ENCODE measurements around the gene DCTPP1.
A peak's percentile ranks its signal among the peaks of the same experiment; 100 is the strongest.
"Not testable (repeated sequence)": the region's sequence is repeated elsewhere in the genome, so short reads cannot be mapped to it uniquely, and the experiment has no call there.

Gene DCTPP1

GRCh38 chr16:30429678-30430427 is at the start of gene DCTPP1:
Gene DCTPP1 (minus strand): TSS chr16:30430030. CDS start chr16:30429980, 50 bp downstream.
- peak; percentile 93 for DNase-seq (ENCODE audit: low read depth)

GRCh38 chr16:30478766-30479478 is 49.1 kb upstream of the DCTPP1 start:
- no peak for DNase-seq (ENCODE audit: low read depth)

GRCh38 chr16:30477773-30478172 is 47.9 kb upstream of the DCTPP1 start:
- DNase-seq (ENCODE audit: low read depth) = not testable (repeated sequence)

GRCh38 chr16:30476991-30477390 is 47.2 kb upstream of the DCTPP1 start:
- no peak for DNase-seq (ENCODE audit: low read depth)

GRCh38 chr16:30474684-30475083 is 44.9 kb upstream of the DCTPP1 start:
- DNase-seq (ENCODE audit: low read depth) = no peak

GRCh38 chr16:30474074-30474452 is 44.2 kb upstream of the DCTPP1 start:
- no peak for DNase-seq (ENCODE audit: low read depth)

- DNase-seq (ENCODE audit: low read depth) = no peak
Observed at GRCh38 chr16:30473231-30474073, 43.6 kb upstream of the DCTPP1 start.

- DNase-seq (ENCODE audit: low read depth) = no peak
Observed at GRCh38 chr16:30472328-30472942, 42.6 kb upstream of the DCTPP1 start, which contains the start of gene ITGAL. Gene ITGAL (plus strand): TSS chr16:30472742. CDS start chr16:30472838, 96 bp downstream.

GRCh38 chr16:30470632-30470995 is 40.8 kb upstream of the DCTPP1 start:
- no peak for DNase-seq (ENCODE audit: low read depth)

- DNase-seq (ENCODE audit: low read depth) = no peak
Observed at GRCh38 chr16:30470170-30470512, 40.3 kb upstream of the DCTPP1 start.

- no peak for DNase-seq (ENCODE audit: low read depth)
Observed at GRCh38 chr16:30464078-30464477, 34.2 kb upstream of the DCTPP1 start.

GRCh38 chr16:30461426-30461825 is 31.6 kb upstream of the DCTPP1 start:
- DNase-seq (ENCODE audit: low read depth) = not testable (repeated sequence)

GRCh38 chr16:30459456-30459855 is 29.6 kb upstream of the DCTPP1 start:
- no peak for DNase-seq (ENCODE audit: low read depth)

- DNase-seq (ENCODE audit: low read depth) = no peak
Observed at GRCh38 chr16:30458561-30459394, 28.9 kb upstream of the DCTPP1 start.

GRCh38 chr16:30457743-30458560 is 28.1 kb upstream of the DCTPP1 start:
- DNase-seq (ENCODE audit: low read depth) = no peak

GRCh38 chr16:30457256-30457655 is 27.4 kb upstream of the DCTPP1 start:
- DNase-seq (ENCODE audit: low read depth) = no peak

- DNase-seq (ENCODE audit: low read depth) = no peak
Observed at GRCh38 chr16:30456302-30456701, 26.5 kb upstream of the DCTPP1 start.

GRCh38 chr16:30452709-30453580 is 23.1 kb upstream of the DCTPP1 start:
- DNase-seq (ENCODE audit: low read depth) = not testable (repeated sequence)

- no peak for DNase-seq (ENCODE audit: low read depth)
Observed at GRCh38 chr16:30449116-30449435, 19.2 kb upstream of the DCTPP1 start.
